Spleen (tissue), 7 donors: Measurements from ENCODE around the gene TRIM43.
"Not testable (repeated sequence)": the region's sequence is repeated elsewhere in the genome, so short reads cannot be mapped to it uniquely, and the experiment has no call there.

Experiments
- CTCF ChIP-seq, 11 experiments: fragments of 200-600 bp in 7 of 11; fragments of 450-650 bp in 4 of 11; sonication (generic) in 4 of 11; IDR thresholded peaks in 8 of 11; conservative IDR thresholded peaks in 3 of 11; 1 replicate in 7 of 11; 2 replicates in 4 of 11; pipeline versions ENCODE4 v1.4.0 to v1.8.0; 2016 to 2021; ENCODE audit warnings: antibody characterized with exemption in 11 of 11, inconsistent platforms in 4 of 11, mild to moderate bottlenecking in 1 of 11
- POLR2A ChIP-seq, 3 donors: fragments of 450-650 bp; IDR thresholded peaks; one replicate each; pipeline ENCODE4 v1.5.1; 2017; ENCODE audit warnings: antibody characterized with exemption in 3 of 3, mild to moderate bottlenecking in 1 of 3
- donor health status: DM: no; HTN: no; CAD: no; lungs with moderate emphysema.
- donor health status: DM: no; HTN: no; CAD: no.
- donor health status: DM: no; HTN: no; CAD: no.

DNA sequence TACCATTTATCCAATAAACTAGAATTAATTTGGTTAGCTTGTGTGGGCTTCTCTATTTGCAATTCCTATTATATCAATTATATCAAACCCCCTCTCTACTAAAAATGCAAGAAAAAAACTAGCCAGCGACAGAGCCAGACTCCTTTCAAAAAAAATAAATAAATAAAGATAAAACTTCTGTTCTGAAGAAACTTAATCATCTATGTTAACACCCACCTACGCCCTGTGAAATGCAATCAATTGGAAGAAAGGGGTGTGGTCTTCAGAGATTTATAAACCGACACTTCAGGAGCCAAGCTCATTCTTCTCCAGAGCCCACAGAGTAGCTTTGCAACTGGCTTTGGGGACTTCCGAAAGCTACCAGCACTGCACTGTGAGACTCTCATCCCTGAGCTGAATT, at the start of gene TRIM43:
- not testable (repeated sequence) for TF ChIP-seq POLR2A (IDR thresholded peaks at IDR 0.05); CTCF (IDR thresholded peaks at IDR 0.05 in 8 of 11, conservative IDR thresholded peaks at IDR 0.05 in 3 of 11)
